Epithelial cell of esophagus (primary cell): ENCODE data around the gene MLNR.

Source experiments
- DNase-seq: peaks from one replicate; pipeline ENCODE4 v3.0.0; 2010; ENCODE audit warnings: low read depth
- H3K4me3 ChIP-seq: 2 replicates; pipeline ENCODE4 v1.5.1; 2011; ENCODE audit warnings: mild to moderate bottlenecking, low read length, control low read depth
- TF ChIP-seq, protein P1 (sequence below): IDR thresholded peaks from 2 replicates; pipeline ENCODE4 v1.5.1; 2011; ENCODE audit warnings: low read depth, mild to moderate bottlenecking, low read length, control low read depth, inconsistent platforms; ENCODE audit not compliant: insufficient read depth; ENCODE audit errors: missing control alignments

The MLNR gene

DNA sequence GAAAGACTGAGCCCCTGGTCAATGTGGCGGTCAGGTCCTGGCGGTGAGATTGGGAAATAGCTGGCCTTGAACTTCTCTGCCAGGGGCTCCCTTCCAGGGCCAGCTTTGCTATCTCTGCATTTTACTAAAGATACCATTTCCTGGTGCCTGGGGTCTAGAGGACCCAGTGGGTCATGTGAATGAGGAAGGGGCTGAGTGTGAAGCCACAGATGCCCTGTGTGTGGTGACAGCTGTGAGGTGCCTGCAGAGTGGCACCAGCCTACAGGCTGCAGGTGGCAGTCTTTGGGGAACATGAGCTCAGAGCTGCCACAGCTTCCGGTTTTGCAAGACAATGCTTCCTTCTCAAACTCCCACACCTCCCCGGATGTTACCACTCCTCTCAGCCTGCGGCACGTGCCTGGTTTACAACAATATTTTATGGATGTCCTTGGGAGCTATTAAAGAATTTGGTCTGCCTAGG is 5.2 kb upstream of the MLNR start:
- TF ChIP-seq, protein P1, sequence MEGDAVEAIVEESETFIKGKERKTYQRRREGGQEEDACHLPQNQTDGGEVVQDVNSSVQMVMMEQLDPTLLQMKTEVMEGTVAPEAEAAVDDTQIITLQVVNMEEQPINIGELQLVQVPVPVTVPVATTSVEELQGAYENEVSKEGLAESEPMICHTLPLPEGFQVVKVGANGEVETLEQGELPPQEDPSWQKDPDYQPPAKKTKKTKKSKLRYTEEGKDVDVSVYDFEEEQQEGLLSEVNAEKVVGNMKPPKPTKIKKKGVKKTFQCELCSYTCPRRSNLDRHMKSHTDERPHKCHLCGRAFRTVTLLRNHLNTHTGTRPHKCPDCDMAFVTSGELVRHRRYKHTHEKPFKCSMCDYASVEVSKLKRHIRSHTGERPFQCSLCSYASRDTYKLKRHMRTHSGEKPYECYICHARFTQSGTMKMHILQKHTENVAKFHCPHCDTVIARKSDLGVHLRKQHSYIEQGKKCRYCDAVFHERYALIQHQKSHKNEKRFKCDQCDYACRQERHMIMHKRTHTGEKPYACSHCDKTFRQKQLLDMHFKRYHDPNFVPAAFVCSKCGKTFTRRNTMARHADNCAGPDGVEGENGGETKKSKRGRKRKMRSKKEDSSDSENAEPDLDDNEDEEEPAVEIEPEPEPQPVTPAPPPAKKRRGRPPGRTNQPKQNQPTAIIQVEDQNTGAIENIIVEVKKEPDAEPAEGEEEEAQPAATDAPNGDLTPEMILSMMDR, result peak; percentile 21
- peak; percentile 23 for DNase-seq
- H3K4me3 ChIP-seq, result no peak overlapping the region

DNA sequence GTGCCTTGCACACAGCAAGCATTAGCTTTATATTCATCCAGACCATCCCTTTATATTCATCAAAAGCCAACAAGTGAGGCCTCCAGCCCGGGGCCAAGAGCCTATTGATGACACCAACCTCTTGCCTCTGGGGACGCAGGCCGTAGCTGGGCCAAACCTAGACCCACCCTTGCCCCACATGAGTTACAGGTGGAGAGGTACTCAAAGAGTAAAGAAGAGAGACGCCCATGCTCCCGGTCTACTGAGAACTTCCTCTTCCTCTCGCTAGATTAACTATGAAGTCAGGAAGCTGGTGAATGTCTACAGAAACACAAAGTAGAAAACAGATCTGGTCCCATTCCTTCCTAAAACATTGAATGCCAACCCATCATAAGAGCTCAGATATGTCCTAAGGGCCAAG is 3.8 kb upstream of the MLNR start:
- no peak overlapping the region for H3K4me3 ChIP-seq
- DNase-seq, result no peak
- TF ChIP-seq, protein P1, result no peak

DNA sequence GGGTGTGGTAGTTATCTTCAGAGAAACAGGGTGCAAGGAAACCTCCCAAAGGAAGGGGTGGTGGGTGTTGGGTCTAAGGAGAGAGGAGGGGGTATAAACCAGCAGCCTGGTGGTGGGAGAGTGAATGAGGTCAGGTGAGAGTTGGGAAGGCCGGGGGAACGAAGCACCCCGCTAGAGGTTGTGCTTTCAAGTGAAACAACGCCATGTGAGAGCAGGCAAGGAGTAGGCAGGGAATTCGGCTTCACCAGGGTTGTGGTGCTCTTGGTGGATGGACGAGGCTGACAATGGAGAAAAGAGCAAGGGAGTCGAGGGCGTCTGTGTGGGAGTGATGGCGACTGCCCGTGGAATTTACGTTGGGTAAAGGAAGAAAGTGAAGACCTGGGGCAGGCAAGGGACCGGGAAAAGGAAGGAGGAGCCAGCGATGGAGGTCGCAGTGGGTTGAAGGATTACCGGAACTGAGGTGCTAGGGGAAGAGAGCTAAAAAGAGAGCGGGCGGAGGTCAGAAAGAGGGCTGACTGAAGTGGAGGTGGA is 2.1 kb upstream of the MLNR start:
- TF ChIP-seq, protein P1, result no peak
- no peak for DNase-seq
- no peak overlapping the region for H3K4me3 ChIP-seq

DNA sequence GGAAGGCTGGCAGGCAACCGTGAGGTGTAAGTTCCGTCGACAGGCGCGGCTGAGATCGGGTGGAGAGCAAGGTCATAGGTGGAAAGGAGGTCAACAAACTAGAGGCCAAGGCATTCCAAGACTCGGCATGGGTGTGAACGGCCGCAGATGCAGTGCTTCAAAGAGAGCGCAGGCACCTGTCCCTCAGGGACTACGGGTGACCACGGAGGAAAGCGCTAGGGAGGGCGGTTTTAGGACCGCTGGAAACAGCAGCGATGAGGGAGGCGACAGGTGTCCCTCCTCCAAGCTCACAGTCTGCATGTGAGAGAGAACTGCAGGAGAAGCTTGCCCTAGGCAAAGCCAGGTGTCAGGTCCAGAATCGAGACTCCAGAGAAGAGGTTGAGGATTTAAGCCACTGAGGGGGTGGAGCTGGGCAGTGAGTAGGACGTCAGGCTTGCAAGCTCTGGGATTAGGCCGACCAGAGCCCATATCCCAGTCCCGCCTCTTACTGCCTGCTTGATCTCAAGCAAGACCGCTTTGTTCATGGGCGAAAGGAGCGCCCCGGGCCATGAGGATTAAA is 1.6 kb upstream of the MLNR start:
- TF ChIP-seq, protein P1, result no peak
- DNase-seq, result peak; percentile 11
- H3K4me3 ChIP-seq, result no peak overlapping the region

DNA sequence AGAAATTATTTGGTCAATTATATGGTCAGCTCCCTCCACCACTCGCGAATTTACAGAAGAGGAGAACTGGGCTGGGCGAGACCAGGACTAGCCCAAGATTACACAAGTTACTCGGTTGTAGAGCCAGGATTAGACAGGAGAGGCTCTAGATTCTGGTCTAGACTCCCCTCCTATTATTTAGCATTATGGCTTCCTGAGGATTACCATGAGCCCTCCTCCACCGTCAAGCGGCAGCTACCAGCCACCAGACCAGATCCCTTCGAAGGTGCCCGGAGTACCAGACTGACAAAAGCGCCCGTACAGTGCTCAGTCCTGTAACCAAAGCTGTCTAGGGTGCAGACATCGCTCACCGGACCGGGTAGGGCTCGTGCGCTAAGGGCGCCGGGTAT is 497 bp upstream of the MLNR start:
- DNase-seq, result no peak
- H3K4me3 ChIP-seq, result peak overlapping the region; percentile 8
- TF ChIP-seq, protein P1, result no peak

DNA sequence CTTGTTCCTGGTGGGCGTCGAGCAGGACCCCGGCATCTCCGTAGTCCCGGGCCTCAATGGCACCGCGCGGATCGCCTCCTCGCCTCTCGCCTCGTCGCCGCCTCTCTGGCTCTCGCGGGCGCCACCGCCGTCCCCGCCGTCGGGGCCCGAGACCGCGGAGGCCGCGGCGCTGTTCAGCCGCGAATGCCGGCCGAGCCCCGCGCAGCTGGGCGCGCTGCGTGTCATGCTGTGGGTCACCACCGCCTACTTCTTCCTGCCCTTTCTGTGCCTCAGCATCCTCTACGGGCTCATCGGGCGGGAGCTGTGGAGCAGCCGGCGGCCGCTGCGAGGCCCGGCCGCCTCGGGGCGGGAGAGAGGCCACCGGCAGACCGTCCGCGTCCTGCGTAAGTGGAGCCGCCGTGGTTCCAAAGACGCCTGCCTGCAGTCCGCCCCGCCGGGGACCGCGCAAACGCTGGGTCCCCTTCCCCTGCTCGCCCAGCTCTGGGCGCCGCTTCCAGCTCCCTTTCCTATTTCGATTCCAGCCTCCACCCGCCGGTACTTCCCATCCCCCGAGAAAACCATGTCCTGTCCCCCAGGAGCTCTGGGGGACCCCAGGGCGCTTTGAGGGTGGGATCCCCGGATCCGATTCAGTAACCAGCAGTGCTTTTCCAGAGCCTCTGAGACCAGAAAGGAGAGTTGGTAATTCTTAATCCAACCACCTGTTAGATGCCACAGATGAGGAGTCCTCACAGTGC is 885 bp downstream of the MLNR start:
- TF ChIP-seq, protein P1, result no peak
- no peak overlapping the region for H3K4me3 ChIP-seq
- DNase-seq, result no peak
